NCI-H446 (cell line): ENCODE measurements around the gene CLCN6.

ENCODE experiments used
- DNase-seq, 2 experiments: peaks; one replicate each; lab custom pipeline; 2025; lab: John Stamatoyannopoulos, UW

CLCN6 gene

DNA sequence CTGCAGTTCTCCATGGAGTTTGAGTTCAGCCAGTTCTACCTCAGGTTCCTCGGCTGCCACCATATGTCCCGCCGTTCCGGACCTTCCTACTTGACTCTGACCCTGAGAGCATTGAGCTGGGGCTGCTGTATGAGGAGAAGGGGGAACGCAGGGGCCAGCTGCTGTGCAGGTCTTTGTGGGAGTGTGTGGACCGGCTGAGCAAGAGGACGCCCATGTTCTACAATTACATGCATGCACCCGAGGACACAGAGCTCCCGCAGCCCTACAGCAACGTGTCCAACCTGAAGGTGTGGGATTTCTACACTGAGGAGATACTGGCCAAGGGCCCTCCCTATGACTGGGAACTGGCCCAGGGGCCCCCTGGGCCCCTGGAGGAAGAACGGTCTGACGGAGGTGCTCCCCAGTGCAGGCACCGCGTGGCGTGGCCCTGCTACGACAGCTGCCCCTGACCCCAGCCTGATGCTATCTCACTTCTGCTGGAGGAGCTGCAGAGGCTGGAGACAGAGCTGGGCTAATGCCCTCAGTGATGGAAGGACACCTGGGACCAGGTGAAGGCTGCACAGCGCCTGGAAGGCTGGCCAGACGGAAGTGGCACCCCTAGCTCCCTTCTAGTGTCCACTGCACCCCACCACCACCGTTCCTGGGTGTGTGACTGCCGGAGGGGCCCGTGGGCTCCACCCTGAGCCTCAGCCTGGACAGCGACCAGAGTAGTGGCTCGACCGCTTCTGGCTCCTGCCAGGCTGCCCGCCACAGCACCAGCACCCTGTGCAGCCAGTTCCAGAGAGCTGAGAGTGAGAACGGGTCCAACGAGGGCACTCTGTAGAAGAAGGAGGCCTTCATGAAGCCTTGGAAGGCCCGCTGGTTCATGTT is 73.6 kb downstream of the CLCN6 start:
- DNase-seq = no peak

DNA sequence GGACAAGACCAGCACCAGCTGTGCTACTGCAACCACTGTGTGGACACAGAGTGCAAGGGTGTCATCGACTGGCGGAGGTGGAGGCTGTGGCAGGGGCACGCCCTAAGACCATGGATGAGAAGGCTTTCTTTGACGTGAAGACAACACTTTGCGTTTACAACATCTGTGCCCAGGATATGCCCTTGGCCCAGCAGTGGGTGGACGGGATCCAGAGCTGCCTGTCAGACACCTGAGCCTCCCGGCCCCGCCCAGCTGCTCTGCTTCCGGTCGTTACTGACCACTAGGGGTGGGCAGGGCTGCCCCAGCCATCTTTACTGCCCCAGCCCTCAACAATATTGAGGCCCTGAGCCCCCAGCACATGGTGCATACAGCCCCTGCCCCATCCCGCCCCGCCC is 74.2 kb downstream of the CLCN6 start:
- DNase-seq = no peak

DNA sequence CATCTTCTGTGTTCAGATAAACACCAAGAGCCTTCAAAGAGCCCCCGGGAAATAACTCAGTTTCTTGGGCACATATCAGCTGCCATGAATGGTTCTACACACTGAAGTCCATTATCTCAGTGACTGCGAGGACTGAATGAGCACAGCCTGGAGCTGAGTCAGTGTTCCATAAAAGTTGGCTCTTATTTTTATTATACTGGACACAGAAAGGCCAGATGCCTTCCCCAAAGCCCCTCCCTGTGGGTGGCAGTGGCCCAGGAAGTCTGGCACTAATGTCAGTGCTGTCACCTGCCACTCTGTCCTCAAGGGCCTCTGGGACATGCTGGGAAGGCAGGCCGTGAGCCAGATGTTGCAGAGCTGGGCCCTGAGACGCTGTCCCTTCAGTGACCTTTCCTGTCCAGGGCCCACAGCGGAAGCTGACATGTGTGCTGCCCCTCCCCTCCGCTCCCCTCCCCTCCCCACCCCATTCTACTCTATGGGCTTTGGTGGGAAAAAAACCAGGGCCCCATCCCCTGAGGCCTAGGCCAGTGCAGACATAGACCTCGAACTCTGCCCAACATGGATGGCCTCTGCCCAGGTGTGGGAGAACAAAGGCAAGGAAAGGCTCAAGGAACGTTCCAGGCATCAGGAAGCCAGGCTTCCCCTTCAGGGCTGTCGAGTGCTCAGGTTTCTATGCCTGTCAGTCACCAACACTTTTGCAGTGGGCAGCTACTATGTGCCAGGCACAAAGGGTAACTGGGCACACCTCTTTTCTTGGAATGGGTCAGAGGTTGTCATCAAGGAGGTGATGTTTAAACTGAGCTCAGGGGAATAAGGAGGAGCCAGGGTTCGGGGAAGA is 75.1 kb downstream of the CLCN6 start:
- DNase-seq = no peak

DNA sequence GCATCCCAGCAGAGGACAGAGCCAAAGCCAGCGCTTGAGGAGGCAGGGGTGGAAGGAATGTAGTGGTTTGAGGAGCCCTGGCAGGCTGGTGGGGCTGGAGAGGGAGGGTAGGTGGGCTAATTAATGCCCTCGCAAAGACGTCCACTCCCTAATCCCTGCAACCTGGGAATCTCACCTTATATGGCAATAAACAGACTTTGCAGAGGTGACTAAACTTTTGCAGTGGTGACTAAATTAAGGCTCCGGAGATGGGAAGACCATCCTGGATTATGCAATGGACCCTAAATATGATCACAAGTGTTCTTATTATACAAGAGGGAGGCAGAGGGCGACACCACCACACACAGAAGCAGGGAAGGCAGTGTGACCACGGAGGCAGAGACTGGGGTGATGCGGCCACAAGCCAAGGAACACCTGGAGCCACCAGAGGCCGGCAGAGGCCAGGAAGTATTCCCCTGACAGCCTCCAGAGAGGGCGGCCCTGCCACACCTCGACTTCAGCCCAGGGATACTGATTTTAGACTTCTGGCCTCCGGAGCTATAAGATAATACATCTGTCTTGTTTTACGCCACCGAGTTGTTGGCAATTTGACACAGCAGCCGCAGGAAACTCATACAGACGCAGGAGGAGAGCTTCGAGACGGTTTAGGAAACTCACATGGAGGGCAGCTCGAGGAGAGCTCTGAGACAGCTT is 75.9 kb downstream of the CLCN6 start:
- no peak for DNase-seq

DNA sequence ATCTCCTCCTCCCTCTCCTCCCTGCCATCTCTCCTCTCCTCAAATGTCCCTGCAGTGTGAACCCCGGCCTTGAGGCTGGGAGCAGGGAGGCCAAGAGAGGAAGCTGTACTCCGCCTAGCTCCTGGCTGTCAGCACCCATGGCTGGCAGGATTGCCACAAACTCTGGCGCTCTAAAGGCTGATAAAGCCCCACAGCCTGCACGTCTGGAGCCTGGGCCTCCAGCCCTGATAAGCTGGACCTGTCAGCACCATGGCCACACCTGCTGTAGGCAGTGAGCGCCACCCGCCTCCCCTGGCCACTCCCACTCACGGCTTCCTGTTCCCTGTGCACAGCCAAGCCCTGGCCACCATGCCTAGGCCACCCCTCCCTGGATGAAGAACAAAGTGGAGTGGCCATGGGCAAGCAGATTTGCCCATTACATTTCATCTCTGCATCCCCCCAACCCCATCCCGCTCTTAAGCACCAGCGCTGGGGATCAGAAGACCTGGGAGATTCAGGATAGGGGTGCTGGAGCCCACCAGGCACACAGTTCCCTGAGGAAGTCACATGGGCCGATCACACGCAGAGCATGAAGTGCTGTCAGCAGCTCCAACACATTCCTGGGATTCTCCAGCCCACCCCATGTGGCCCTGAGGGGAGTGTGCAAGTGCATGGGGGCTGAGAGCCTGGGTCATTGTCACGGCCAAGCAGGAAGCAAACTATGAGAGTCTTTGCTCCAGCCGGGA is 77.0 kb downstream of the CLCN6 start:
- no peak for DNase-seq

DNA sequence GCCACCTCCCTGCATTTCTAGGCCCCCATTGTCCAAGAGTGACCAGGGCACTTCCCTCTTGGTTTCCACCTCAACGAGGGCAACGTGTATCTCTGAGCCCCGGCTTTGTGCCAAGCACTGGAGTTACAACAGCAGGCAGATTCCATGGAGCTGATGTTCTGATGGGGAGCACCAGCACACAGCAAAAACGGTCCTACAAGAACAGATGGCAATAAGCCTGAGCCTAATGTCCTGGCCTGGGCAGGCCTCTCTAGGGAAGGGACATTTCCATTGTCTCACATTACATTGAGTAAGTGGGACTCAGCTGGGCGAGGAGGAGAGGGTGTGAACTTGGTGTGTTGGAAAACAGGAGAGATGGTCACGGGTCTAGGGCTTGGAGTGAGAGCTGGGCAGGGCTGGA is 79.9 kb downstream of the CLCN6 start:
- DNase-seq = no peak

DNA sequence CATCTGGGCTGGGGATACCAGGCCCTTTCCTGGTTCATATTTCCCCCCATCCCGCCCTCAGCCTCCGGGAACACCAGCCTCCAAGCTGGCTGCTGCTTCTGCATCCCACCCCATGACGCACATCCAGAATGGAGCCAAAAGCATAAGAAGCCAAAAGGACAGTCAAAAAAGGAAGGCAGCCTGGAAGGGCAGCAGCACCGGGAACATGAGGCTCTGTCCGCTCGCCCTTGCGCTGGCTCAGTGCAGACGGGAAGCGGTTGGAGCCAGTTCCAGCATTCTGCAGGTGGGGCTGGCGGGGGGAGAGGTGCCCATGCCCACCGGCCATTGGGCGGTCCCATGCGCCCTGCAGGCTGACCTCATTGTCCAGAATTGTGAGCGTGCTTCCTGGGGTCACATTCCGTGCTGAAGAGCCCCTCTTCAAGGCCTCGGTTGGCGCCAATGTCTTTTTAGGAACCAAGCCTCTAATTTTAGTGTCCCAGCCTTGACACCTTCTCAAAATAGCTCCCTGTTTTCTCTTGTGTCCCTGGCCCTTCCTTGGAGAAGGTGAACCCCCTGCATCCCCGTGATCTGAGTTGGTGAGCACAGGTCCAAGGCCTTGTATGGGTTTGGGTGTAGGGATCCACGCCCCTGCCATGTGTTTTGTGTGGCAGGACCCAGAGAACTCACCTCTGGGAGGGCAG is 81.1 kb downstream of the CLCN6 start:
- DNase-seq = no peak

DNA sequence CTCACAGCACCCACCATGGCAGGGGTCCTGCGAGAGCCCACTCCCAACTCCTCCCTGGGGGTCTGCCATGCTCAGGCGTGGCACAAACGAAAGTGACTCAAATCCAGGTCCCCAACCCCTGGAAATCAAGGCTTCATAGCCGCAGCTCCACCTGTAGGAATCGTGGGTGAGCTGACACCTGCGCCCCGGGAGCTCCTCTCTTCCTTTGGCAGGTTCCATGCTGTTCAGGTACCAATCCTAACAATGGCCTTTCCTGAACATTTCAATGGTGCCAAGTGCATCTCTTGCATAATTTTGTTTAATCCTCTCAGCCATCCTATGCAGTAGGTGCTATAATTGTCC is 81.6 kb downstream of the CLCN6 start:
- no peak for DNase-seq

DNA sequence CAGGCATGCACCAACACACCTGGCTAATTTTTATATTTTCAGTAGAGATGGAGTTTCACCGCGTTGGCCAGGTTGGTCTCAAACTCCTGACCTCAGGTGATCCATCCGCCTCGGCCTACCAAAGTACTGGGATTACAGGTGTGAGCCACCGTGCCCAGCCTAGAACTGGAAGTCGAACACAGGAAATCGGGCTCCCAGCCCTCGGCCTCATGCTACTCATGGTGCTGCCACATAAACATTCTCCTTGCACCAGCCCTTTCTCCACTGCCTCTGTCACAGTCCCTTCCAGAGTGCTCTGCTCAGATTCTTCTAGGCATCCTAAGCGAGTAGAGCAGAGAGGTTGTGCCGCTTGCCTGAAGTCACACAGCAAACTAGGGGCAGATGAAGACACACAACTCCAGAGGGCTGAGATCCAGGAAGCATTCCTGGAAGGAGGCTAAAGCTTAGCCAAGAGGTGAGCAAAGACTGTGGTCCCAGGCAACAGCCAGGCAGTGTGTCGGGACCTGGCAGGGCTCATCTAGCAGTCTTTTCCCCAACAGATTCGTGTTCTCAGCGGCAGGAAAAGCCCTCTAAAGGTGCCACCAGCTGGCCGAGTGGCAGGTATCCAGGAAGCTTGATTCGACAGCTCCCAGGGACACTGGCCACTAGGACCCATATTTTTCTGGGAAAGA is 82.3 kb downstream of the CLCN6 start:
- DNase-seq = no peak

DNA sequence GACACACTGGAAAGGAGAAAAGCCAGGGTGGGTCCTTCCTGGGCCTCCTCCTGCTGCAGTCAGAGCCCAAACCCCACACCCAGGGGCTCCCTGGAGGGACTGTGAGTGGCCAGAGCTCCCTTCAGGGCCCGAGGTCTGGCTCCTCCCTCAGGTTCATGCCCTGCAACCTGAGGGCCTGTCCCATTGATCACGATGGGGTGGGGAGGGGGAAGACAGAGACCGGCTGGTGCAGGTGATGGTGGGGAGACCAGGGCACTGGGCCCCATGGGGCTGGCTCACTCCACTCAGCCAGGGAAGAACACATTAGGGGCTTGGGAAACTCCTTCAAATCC is 82.9 kb downstream of the CLCN6 start:
- no peak for DNase-seq

DNA sequence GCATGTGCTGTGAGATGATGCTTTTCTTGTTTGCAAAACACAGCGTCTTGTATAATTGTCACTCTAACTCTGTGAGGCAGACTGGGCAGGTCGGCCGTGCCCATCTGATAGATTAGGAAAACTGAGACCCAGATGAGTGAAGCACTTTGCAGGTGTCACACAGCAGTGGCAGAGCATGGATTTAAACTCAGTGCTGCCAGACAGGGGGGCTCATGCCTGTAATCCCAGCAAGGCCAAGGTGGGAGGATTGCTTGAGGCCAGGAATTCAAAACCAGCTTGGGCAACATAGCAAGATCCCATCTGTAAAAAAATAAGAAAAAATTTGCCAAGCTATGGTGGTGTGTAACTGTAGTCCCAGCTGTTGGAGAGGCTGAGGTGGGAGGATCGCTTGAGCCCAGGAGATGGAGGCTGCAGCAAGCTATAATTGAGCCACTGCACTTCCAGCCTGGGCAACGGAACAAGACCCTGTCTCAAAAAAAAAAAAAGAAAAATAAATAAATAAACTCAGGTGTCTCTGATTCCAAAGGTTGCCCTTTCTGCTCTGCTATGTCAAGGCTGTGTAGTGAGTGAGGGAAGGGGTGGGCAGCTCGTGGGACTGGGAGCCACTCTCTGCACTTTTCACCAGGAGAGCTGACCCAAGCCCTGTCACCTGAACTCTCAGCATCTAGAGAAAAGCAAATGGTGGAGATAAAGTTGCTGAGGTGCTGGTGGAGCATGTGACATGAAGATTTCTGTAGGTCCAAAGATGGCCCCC is 85.6 kb downstream of the CLCN6 start:
- DNase-seq = no peak
